Skin of body (tissue), 2 donors: ENCODE measurements around the gene DPP4. TPM values are rescaled to one million over a fixed set of nuclear protein-coding genes. Genes with fewer than 3 reads are reported as not detected.

Experiments
- DNase-seq: peaks from one replicate; lab custom pipeline; 2025; lab: John Stamatoyannopoulos, UW
- total RNA-seq: library from RNA; depleted of rRNA; stranded (reverse); fragments of >200 nt; gene quantifications from one replicate; pipeline ENCODE4 v1.2.3, GENCODE V29; 2014

The DPP4 gene
- 13.7 TPM for total RNA-seq

GRCh38 chr2:162073888-162074631, at the start of gene DPP4:
Gene DPP4 (minus strand): TSS chr2:162074215. CDS start chr2:162073981, 234 bp downstream.
- DNase-seq, result no peak

- DNase-seq, result no peak
These were observed 44.4 kb upstream of the DPP4 start for GRCh38 chr2:162118166-162119031.

DNA sequence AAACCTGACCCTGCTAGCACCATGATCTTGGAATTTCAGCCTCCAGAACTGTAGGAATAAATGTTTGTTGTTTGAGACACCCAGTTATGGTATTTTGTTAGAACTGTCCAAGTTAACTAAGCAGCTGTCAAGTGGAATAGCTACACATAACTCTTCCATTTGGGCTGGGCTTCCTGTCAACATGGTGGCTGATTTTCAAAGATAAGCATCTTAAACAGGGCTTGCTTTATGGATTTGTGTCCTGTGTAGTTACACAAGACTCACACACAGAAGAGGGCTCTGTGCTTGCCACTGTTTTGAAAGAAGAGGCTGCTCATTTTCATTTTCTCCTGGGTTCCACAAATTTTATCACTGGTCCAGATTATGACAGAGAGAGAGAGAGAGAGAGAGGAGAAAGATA, 42.3 kb upstream of the DPP4 start:
- no peak for DNase-seq

DNA sequence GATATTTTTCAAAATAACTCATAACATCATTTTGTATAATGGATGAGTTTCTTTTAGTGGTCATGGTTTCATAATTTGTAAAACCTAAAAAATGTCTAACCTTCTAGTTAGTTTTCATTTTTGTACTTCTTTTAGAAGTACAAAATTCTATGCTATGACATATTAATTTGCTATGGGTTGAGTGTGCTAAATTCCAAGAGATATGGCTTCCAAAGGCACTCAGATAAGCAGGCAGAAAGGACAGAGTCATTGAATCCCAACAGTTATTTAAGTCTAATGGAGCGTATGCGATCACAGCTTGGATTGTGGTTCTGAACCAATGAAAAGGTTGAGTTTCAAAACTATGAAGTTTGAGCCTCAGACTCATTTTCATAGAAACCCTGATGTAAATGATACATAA, 41.1 kb upstream of the DPP4 start:
- DNase-seq, result no peak

DNA sequence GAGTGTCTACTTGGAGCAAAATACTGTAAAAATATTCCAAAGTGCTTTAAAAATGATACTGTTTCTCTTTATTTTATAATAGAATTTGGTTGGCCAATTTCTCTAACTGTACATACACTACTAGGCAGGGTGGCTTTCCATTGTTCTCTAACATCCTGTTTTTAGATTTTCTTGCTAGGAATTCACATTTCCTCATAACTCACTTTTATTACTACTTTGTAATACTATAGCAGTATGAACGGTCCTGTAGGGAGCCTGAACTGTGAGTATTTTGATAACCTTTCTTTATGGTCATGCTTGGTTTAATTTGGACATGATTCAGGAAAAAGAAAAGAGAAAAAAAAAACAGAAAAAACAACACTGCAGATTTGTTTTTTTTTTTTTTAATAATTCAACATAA, 40.3 kb upstream of the DPP4 start:
- DNase-seq, result no peak

GRCh38 chr2:162113776-162114168, 39.8 kb upstream of the DPP4 start:
- no peak for DNase-seq

GRCh38 chr2:162113088-162113775, 39.2 kb upstream of the DPP4 start:
- no peak for DNase-seq

GRCh38 chr2:162111958-162112850, 38.2 kb upstream of the DPP4 start:
- no peak for DNase-seq

DNA sequence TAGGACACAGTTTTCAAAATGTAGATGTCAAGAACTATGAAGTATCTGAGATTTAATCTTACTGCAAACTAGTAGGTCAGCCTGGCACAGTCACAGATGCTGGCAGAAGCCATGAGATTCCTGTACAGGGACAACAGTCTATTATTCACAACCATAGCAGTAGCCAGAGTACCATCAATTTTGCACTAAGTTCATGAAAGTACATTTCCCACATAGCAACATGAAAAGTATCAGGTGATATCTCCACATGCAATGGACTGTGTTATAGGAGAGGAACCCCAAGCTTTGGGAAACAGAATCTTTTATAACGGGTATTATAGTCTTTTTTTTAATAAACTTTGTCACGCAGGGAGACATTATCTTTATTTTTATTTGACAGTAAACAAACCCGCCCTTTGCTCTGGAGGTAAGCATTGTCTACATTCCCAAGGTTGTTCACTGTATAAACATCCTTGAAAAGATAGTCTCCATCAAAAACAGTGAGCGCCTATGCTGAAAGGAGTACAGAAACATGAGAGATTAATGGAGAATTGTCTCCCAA, 33.4 kb upstream of the DPP4 start:
- no peak for DNase-seq

DNA sequence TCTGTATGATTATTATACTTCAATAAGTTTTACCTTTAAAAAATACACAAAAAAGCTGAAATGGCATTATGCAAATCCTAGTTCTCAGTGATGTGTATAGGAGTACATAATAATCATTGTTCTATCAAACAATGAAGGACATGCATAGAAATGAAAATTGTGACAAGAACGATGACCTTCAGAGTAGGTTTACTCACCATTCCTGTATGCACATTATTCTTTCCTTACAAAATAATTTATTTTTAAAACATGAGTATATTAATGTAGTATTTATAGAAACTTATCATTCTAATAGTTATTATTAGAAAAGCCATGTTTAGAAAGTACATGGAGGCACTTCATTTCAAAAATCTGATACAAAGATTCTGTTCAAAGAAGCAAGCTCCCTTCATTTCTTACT, 32.7 kb upstream of the DPP4 start:
- no peak for DNase-seq

DNA sequence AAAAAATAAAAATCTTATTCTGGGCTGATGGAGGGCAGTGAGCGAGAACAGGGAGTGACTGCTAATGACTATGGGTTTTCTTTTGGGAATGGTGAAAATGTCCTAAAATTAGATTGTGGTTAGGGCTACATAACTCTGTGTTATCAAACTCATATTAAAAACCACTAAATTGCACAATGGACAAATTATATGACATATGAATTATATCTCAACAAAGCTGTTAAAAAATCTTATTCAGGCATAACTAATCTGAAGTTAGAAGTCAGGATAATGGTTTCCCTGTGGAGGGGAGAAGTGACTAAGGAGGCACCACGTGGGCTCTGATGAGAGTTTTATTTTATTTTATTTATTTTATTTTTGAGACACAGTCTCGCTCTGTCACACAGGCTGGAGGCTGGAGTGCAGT, 32.1 kb upstream of the DPP4 start:
- no peak for DNase-seq

- no peak for DNase-seq
These were observed 29.5 kb upstream of the DPP4 start for GRCh38 chr2:162103443-162104009.

DNA sequence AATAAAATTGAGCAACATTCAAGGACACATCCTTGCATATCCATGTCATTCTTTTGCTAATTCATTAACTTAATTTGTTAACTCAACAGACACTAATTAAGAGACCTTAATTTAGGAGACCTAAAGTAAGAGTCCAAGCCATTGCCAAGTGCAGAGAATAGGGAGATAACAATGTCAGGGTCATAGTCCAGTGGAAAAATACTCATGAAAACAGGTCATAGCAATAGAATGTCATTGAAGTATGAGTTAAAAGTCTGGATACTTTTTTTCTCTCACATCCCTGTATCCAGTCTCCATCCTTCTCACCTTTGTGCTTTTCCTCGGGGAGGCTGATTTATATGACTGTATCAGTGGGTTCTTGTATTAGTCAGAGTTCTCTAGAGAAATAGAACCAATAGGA, 26.6 kb upstream of the DPP4 start:
- DNase-seq, result no peak

- no peak for DNase-seq
These were observed 25.8 kb upstream of the DPP4 start for GRCh38 chr2:162099836-162100235.

DNA sequence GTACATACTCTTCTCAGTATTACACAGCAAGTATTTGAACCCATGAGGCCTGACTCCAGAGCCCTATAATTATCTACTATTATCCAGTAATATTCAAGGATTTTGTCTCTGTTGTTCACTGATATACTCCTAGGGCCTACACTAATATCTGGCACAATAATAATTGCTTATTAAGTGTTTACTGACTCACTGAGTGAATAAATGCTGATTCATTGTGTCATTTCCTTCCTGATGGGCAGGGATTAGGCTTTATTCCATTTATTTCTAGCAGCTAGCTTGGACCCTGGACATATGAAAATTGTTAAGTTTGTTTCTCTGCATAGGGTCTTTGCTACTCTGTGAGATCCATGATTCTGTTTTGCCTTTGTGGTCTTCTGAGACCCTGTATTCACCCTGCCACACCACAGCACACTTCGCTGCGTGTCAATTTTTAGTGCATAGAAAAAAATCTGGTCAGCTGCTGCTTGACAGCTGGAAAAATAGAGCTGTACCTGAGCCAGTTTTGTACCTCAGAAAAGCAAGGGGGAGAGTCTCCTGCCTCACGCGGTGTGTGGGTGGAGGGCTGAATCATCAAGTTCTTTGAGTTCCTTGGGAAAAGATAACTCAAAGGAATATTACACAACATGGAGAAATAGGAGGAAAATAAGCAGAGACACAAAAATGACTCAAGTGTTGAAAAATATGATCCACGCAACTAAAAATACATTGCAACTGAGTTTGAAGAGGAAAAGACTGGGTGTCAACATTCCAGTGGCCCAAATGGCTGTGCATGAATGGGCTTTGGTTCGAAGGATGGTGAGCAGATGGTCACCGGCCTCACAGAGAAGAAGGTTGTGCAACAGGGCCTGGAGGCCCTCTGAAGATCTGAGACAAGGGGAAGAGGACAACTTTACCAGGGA, 18.9 kb upstream of the DPP4 start:
- DNase-seq, result no peak

- DNase-seq, result no peak
These were observed 18.0 kb upstream of the DPP4 start for GRCh38 chr2:162092008-162092390.

- no peak for DNase-seq
These were observed 17.5 kb upstream of the DPP4 start for GRCh38 chr2:162091325-162092007.

DNA sequence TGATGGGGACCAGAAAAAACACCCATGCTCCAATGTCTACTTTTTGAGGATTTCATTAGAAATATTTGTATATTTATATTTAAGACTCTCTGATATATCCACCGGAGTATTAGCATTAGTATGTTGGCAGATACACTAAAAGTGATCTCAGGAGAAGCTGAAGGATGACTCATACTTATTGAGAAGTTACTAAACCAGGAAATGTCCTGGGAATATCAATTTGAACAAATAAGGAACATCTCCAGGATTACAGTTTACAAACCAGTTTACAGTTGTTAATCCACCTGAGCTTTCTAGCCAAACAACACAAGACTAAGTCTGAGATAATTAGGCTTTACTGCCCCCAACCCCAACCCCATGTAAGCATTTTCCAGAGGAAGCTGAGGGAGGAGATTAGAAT, 16.1 kb upstream of the DPP4 start:
- no peak for DNase-seq

DNA sequence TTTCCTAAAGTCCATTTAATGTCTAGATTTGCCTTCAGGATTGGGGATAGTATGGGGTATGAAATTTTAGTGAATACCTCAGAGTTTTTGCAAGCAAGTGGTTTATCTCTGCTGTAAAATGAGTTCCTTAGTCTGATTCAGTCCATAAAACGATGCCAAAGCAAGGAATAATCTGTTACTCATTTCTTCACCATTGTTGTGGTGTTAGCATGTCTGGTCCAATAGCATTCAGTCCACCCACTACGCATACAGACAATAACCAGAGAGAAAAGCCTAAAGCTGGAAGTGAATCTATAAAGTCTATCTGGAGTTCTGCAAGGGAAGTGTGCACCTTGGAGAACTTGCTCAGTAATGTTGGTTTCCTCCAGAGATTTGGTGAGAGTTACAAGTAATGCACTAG, 12.9 kb upstream of the DPP4 start:
- DNase-seq, result no peak
